GM19351 (cell line): Measurements from ENCODE around the gene ZNF891.

Experiments
- ATAC-seq: cut with Tn5 transposase; IDR thresholded peaks from one replicate; pipeline ENCODE4 v1.9.1; 2021; ENCODE audit warnings: mild to moderate bottlenecking, moderate library complexity; ENCODE audit not compliant: unreplicated experiment

ZNF891 gene

DNA sequence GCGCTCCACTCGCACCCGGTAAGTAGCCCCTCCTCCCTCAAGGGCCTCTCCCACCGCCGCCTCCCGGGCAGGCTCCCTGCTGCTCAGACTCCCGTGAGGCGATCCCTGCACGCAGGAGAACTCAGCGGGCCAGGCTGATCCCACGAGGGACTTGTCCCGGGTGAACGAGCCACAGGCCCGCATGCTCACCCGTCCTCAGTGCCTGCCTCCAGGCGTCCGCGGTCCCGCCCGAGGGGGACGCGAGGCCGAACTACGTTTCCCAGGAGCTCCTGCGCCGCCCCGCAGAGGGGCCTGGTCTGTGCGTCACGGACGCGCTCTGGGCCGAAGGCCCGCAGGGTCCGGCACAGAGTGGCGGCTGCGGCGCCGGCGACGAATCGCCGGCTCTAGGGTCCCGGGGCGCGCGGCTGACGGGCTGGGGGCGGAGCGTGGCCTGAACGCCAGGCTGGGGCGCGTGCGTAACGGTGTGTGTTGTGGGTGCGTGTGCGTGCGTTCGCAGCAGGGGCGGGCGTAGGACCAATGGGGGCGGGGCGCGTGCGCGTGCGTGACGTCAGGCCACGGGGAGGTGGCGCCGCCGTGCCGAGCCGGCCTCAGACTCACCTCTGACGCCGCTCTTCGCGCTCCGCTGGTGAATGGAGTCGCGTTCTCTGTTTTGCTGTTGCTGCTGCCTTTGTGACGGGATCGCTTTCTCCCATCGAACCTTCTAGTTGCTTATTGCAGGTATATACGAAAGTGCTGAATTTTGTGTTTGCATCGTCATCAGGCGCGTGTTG, at the start of gene ZNF891, which contains the start of gene ZNF10:
ZNF891 (minus strand) TSS at position 237 of the 770 bp plus-strand sequence. CDS start 8,356 bp downstream, outside the sequence.
ZNF10 (plus strand) TSS at position 590 of the 770 bp plus-strand sequence. CDS start 13,866 bp downstream, outside the sequence.
- peak; percentile 89 for ATAC-seq

DNA sequence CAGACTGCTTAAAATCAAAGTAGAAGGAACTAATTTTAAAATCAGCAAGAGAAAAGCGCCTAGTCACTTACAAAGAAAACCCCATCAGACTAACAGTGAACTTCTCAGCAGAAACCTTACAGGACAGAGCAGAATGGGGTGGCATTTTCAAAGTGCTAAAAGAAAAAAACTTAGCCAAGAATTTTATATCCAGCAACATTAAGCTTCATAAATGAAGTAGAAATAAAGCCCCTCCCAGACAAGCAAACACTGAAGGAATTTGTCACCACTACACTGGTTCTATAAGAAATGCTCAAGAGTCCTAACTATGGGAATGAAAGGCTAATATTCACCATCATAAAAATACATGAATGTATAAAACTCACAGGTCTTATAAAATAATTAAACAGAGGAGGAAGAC, 44.8 kb upstream of the ZNF891 start:
- no peak for ATAC-seq

DNA sequence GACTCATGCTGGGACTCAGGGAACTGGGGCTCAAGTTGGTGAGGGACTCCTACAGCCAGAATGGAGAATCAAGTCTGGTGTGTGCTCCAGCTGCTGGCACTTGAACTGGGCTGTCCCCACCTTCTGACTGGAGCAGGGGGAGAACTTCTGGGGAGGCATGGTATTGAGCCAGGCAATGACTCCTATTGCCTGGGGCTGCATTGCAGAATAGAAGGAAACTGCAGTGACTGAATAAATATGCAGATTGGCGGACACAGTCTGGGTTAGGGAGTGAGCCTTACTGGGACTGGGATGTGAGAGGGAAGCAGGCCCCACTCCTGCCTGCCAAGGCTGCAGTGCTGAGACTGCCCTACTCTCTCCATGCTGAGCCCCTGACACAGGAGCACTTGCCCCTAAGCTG, 42.4 kb upstream of the ZNF891 start:
- no peak for ATAC-seq

DNA sequence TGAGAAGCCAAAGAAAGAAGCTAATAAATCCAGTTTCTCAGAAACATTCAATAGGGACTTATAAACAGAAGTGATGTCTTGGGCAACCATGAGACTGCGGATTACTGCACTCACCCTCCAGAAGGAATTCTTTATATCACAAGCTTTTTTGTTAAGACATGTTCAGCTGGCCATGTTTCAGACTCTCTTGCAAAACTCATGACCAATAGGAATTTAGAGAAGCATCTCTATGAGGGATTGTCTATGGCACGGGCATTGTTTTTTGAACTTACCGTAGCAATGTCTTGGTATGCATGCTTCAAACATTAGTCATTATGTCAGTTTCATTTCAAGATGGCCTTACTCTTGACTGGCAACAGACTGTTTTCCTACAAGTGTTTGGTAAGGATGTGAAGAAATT, 35.7 kb upstream of the ZNF891 start:
- ATAC-seq: no peak

DNA sequence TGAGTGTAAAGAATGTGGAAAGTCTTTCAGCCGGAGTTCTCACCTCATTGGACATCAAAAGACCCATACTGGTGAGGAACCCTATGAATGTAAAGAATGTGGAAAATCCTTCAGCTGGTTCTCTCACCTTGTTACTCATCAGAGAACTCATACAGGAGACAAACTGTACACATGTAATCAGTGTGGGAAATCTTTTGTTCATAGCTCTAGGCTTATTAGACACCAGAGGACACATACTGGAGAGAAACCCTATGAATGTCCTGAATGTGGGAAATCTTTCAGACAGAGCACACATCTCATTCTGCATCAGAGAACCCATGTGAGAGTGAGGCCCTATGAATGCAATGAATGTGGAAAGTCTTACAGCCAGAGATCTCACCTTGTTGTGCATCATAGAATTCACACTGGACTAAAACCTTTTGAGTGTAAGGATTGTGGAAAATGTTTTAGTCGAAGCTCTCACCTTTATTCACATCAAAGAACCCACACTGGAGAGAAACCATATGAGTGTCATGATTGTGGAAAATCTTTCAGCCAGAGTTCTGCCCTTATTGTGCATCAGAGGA, 26.1 kb upstream of the ZNF891 start:
- ATAC-seq: no peak

DNA sequence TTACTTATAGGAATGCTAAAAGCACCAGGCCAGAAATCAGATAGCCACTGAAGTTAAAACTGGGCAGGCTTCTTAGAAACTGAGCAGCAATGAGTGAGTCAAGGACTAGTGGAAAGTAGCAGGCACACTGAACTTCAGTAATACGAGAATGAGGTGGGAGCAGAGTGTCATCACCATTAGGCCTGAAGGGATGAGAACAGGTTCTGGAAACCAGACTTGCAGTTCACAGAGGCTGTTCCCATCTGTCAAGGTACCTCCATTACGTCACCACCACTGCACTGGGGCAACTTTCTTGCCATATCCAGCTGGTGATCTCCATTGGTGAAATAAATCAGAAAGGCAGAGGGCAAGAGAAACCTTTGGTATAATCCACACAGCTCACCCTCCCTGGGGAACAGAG, 15.9 kb upstream of the ZNF891 start:
- no peak for ATAC-seq

DNA sequence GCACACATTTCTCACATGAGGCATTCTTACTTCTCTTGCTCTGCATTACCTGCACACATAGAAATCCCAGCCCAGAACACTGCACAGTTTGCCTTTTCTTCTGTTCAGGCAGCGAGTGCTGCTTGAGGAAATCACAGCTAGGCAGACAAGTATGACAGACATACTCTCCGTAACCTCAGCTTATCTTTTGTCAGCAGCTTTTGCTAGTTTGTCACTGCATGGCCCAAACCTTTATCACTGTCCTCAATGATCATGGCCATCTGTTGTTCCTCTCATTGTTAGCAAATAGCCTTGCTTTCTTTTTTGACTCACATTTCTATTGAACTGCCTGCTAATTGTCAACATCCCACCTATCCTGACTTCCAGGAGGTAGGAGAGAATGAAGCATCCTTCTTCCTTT, 5.7 kb upstream of the ZNF891 start:
- ATAC-seq: no peak

DNA sequence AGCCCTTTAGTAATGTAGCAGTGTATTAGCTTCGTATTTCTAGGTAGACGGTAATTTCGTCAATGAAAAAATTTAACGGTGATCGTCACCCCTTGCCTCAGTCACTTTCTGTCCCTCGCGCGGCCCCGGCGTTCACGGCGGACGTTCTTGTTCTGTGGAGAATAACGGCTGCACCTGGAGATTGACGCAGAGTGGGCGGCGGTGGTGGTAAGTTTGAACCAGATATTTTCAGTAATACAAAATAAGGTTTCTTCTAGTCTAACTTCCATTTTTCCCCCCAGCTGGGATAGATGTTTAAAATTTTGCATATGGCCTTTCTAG, 694 bp upstream of the ZNF891 start:
- ATAC-seq: peak; percentile 2

DNA sequence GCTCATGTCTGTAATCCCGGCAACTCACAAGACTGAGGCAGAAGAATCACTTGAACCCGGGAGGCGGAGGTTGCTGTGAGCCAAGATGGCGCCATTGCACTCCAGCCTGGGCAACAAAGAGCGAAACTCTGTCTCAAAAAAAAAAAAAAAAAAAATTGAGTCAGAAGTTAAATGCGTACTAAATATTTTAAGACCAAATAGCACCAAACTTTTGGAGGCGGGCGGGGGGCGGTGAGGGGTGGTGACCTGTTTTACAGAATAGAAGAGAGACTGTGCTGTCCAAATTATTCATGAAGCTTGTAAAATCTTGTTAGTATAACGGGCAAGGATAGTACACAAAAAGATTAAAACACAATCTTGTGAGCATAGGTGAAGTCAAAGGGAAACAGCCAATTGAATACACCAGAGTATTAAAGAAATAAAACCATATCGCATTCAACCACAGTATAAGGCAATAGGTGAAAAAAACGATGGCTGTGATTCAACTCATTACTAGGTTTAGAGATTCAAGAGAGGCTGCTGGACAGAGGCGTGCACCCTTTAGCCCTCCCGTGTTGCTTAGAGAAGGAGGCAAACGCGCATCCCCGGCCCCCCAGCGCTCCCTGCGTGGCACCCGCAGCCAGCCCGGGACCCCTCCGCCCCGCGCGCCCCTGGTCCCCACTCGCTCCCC, 571 bp downstream of the ZNF891 start:
- no peak for ATAC-seq

DNA sequence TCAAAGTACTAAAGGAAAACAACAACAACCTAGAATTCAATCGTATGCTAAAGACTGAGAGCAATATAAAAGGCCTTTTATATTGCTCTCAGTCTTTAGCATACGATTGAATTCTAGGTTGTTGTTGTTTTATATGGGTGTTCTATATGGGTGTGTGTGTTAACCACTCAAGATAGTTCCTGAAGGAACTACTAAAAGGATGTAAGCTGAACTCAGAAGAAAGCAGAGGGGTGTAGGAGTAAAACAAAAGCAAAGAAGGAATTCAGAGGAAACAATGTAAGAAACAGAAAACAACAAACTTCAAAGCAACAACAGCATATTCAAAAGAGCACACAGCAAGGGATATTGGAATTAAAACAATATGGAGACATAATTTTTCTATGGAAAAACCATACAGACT, 5.4 kb downstream of the ZNF891 start:
- ATAC-seq: no peak

DNA sequence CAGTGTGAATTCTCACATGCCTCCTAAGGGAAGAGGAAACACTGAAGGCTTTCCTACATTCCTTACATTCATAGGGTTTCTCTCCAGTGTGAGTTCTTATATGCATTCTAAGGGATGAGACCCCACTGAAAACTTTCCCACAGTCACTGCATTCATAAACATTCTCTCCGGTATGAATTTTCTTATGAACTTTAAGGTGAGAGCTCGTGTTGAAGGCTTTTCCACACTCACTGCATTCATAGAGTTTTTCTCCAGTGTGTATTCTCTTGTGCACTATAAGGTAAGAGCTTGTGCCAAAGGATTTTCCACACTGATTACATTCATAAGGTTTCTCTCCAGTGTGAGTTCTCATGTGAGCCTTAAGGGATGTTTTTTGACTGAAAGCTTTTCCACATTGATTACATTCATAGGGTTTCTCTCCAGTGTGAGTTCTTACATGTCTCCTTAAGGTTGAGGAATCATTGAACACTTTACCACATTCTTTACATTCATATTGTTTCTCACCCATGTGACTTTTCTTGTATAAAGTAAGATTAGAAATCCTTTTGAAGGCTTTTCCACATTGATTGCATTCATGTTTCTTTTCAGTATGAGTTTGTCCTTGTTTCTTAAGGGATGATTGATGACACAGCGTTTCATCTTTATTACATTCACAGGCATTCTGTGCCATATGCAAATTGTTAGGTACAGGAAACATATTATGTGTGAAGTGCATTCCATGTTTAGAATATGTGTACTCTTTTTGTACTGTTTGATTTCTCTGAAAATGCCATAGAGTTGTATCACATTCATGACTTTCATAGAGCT, 9.5 kb downstream of the ZNF891 start:
- no peak for ATAC-seq

DNA sequence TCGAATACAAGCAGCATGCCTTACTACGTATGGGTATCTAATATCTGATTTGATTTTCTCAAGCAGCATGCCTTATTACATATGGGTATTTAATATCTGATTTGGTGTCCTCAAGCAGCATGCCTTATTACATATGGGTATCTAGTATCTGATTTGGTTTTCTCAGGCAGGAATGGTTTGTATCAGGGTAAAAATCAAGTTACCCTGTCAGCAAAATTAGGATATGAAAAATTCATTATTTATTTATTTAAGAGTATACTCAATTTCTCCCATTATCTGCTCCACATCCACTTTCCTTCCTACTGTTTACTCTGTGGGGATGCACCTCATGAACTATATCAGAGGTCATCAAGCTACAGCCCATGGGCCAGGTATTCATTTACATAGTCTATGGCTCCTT, 21.9 kb downstream of the ZNF891 start:
- no peak for ATAC-seq

DNA sequence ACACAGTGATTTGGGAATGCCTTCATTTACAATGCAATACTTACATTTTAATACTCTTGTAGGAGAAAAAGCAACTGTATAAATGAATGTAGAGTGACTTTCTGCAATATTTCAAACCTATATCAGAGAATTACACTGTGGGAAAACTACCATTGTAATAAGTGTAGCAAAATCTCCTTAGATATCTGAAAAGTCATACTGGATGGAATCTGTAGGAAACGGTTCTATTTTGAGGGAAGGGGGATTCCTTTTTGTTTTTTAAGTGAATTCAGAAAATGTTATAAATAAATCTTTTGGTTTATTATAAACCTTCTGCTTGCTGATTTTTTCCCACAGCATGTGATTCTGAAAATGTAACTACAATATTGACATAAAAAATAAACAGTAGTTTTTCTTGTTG, 23.0 kb downstream of the ZNF891 start:
- ATAC-seq: no peak

DNA sequence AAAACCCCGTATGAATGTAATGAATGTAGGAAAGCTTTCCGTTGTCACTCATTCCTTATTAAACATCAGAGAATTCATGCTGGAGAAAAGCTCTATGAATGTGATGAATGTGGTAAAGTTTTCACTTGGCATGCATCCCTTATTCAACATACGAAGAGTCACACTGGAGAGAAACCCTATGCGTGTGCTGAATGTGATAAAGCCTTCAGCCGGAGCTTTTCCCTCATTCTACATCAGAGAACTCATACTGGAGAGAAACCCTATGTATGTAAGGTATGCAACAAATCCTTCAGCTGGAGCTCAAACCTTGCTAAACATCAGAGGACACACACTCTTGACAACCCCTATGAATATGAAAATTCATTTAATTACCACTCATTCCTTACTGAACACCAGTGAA, 23.8 kb downstream of the ZNF891 start:
- no peak for ATAC-seq

DNA sequence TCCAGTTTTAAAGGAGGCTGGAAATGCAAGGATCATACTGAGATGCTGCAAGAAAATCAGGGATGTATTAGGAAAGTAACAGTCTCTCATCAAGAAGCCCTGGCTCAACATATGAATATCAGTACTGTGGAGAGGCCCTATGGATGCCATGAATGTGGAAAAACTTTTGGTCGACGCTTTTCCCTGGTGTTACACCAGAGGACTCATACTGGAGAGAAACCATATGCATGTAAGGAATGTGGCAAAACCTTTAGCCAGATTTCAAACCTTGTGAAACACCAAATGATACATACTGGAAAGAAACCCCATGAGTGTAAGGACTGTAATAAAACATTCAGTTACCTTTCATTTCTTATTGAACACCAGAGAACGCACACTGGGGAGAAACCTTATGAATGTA, 24.5 kb downstream of the ZNF891 start:
- ATAC-seq: no peak

DNA sequence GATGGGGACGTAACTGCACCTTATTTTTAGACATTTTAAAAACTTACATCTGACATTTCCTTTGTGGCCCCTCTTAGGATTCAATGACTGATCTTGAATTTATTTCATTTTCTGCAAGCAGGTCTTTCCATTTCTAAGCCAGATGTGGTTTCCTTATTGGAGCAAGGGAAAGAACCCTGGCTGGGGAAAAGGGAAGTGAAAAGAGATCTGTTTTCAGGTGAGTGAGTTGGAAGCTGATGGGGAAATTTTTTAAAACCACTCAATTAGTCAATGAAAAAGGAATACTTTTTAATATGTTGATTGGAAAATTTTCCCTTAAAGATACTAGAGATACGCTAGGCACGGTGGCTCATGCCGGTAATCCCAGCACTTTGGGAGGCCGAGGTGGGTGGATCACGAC, 46.7 kb downstream of the ZNF891 start:
- no peak for ATAC-seq

DNA sequence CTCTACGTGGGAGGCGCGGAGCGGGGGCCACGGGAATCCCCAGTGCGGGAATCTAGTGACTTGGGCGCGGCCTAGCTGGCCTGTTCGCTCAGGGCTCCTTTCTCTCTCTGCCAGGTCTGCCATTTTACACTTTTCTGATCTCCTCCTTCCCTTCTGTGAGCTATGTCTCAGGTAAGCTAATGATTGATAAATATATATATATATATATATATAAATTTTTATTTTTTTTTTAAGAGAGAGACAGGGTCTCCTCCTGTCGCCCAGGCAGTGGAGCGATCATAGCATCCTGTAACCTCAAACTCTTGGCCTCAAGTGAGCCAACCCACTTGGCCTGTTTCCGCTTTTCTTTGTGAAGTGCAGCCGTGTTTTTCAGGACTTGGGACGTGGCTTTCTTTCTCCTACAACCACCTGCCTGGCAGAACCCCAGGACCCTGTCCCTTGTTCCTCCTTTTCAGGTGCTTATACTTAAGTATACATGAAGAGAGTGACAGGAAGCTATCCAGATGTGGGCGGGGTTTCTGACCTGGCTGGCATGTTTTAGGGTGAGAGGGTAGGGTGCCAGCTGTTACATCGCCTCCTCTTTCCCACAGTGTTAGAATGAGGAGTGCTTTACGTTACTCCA, 48.8 kb downstream of the ZNF891 start:
- ATAC-seq: no peak

DNA sequence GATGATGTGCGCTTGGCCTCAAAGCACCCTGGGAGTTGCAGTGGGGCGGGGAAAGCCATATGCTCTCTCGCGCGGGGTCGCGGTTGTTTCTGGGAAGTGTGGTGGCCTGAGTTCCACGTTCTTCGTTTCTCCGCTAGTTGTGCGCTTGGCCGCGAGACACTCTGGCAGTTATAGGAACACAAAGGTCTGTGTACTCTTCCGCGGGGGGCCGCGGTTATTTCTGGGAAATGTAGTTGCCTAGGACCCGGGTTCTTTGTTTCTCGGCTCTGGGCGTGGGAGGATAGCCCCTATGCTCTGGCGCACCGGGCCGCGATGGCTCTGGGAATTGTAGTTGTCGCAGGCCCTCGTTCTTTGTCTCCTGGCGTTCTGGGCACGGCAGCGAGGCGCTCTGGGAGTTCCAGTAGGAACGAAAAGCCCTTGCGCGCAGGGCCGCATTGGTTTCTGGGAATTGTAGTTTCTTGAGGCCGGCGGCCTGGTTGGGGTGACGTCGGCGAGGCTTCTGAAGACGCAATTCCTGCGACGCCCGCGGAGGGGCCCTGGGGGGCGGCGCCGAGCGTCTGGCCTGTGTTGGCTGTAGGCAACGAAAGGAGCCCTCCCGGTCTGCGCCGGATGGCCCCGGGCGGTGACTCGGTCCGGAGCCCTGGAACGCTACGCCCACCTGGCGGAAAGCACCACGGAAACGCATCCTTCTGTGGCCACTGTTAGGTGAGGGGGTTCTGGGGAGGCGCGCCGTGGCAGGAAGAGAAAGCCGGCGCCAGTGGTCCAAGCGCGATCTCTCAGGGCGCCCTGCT, 49.5 kb downstream of the ZNF891 start, which contains the start of gene ZNF140:
ZNF140 (plus strand) TSS at position 556 of the 791 bp plus-strand sequence. CDS start 398 bp downstream, outside the sequence.
- peak; percentile 74 for ATAC-seq

DNA sequence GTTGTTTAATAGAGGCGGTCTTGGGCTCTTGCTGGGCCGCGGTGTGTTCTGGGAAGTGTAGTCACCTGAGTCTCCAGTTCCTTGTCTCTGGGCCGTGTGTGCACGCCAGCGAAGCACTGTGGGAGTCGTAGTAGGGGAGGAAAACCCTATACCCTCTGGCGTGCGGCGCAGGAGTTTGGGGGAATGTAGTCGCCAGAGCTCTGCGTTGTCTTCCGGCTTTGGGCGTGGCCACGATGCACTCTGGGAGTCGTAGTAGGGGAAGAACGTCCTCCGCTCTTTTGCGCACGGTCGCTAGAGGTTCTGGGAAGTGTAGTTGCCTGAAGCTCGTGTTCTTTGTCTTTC, 50.1 kb downstream of the ZNF891 start:
- peak; percentile 76 for ATAC-seq

DNA sequence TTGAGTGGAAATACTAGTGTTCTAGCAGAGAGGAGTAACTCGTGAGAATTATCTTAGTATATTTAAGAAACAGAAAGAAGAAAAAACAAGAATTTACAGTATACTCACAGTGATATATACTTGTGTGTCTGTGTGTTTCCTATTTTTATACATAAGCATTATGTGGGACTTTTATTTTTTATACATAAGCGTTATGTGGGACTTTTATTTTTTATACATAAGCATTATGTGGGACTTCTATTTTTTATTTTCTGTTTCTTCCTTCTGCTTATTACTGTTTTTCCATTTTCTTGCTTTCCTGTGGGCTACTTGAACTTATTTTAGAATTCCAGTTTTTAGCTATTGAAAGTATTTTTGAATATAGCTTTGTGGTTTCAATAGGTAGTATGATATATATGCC, 56.2 kb downstream of the ZNF891 start:
- no peak for ATAC-seq
